ENCODE measurements around the gene CCDC43. TPM values are rescaled to one million over a fixed set of nuclear protein-coding genes. Genes with fewer than 3 reads are reported as not detected.
A peak's percentile ranks its signal among the peaks of the same experiment; 100 is the strongest.
"Not testable (repeated sequence)": the region's sequence is repeated elsewhere in the genome, so short reads cannot be mapped to it uniquely, and the experiment has no call there.

Gene CCDC43
- total RNA-seq, 1 experiment from 2014 or later: 16.0 TPM

GRCh38 chr17:44708401-44709263 is 19.1 kb upstream of the CCDC43 start, which contains the start of gene DBF4B:
DBF4B (plus strand) TSS chr17:44708665; CDS start chr17:44708821, 156 bp downstream.
- H3K27me3 ChIP-seq (ENCODE audit: control insufficient read depth, insufficient read depth, low read length): no peaks in the 10 kb centered on the region
- POLR2A ChIA-PET: no interaction called here
- intact Hi-C loops (cut with micrococcal nuclease; ENCODE audit: unreplicated experiment): no loop called here
- DNase-seq (ENCODE audit: low read depth, low spot score) (peak; percentile 47), ATAC-seq (peak; percentile 91)
- H3K27ac ChIP-seq (ENCODE audit: low read length): peak within 1 kb of the TSS; percentile 97
- peak; percentile 81 for TF ChIP-seq SIN3A (IDR thresholded peaks at IDR 0.05; ENCODE audit: borderline replicate concordance, insufficient read depth, low read depth, low read length)
- 0 out of 4 replicates have a peak, but pooled peaks of 1 of the 2 experiments have one; percentile 35 for TF ChIP-seq REST (IDR thresholded peaks at IDR 0.05; ENCODE audit: insufficient read depth in 1 of 2, low read depth in 2 of 2, low read length in 1 of 2)
- TF ChIP-seq CTCF (IDR thresholded peaks at IDR 0.05): no peak
- TF ChIP-seq TCF7L2 (IDR thresholded peaks at IDR 0.05; ENCODE audit: low read depth, low read length): peak; percentile 42; the same call in 1 of the 2 replicates
- peak; percentile 79 for TF ChIP-seq POLR2AphosphoS5 (IDR thresholded peaks at IDR 0.05; ENCODE audit: low read depth, low read length)
- CTCF ChIA-PET: interaction anchor here (0.6 kb wide), 1 partner anchor 55 kb away, joined by 5 read pairs; no protein-coding TSS in a partner anchor
- H3K36me3 ChIP-seq (ENCODE audit: control insufficient read depth, insufficient read depth, low read length): no peaks in the 10 kb centered on the region; the same call in none of the 2 replicates
- peak within 1 kb of the TSS; percentile 81 to 94 for H3K4me3 ChIP-seq (ENCODE audit: low read depth in 2 of 2, low read length in 2 of 2)
- BruUV-seq (replicated peaks): no TSS peak
- H3K4me1 ChIP-seq (ENCODE audit: control insufficient read depth, insufficient read depth, low read length): peaks cover 5% of the 10 kb centered on the region; the same call in 1 of the 2 replicates
- in situ Hi-C loops (cut with HindIII; ENCODE audit: low pct_unique_long_range_greater_than_20kb, low sequenced_read_pairs): no loop called here
- no peaks in the 10 kb centered on the region for H3K9me3 ChIP-seq (ENCODE audit: control insufficient read depth, insufficient read depth, low read depth, low read length)

- ATAC-seq (no peak), DNase-seq (ENCODE audit: low read depth, low spot score) (no peak)
- no TSS peak for BruUV-seq (replicated peaks)
- no peaks in the 10 kb centered on the region for H3K27me3 ChIP-seq (ENCODE audit: control insufficient read depth, insufficient read depth, low read length)
- H3K4me1 ChIP-seq (ENCODE audit: control insufficient read depth, insufficient read depth, low read length): peaks cover 5% of the 10 kb centered on the region; the same call in 1 of the 2 replicates
- H3K36me3 ChIP-seq (ENCODE audit: control insufficient read depth, insufficient read depth, low read length): no peaks in the 10 kb centered on the region; the same call in none of the 2 replicates
- H3K9me3 ChIP-seq (ENCODE audit: control insufficient read depth, insufficient read depth, low read depth, low read length): no peaks in the 10 kb centered on the region
- intact Hi-C loops (cut with micrococcal nuclease; ENCODE audit: unreplicated experiment) (no loop called here), in situ Hi-C loops (cut with HindIII; ENCODE audit: low pct_unique_long_range_greater_than_20kb, low sequenced_read_pairs) (no loop called here)
- TF ChIP-seq SIN3A (IDR thresholded peaks at IDR 0.05; ENCODE audit: borderline replicate concordance, insufficient read depth, low read depth, low read length) (no peak), REST (IDR thresholded peaks at IDR 0.05; ENCODE audit: insufficient read depth in 1 of 2, low read depth in 2 of 2, low read length in 1 of 2) (no peak), CTCF (IDR thresholded peaks at IDR 0.05) (no peak), POLR2AphosphoS5 (IDR thresholded peaks at IDR 0.05; ENCODE audit: low read depth, low read length) (no peak), TCF7L2 (IDR thresholded peaks at IDR 0.05; ENCODE audit: low read depth, low read length) (no peak)
- H3K4me3 ChIP-seq (ENCODE audit: low read depth in 2 of 2, low read length in 2 of 2): peak overlapping the region; percentile 81 to 94
- ChIA-PET CTCF (interaction anchor here (0.6 kb wide), 1 partner anchor 56 kb away, joined by 5 read pairs; no protein-coding TSS in a partner anchor), POLR2A (no interaction called here)
- peak overlapping the region; percentile 97 for H3K27ac ChIP-seq (ENCODE audit: low read length)
These were observed 18.3 kb upstream of the CCDC43 start for GRCh38 chr17:44707755-44708400.

- BruUV-seq (replicated peaks); CTCF ChIA-PET; H3K4me1 ChIP-seq (ENCODE audit: control insufficient read depth, insufficient read depth, low read length); H3K36me3 ChIP-seq (ENCODE audit: control insufficient read depth, insufficient read depth, low read length); in situ Hi-C loops (cut with HindIII; ENCODE audit: low pct_unique_long_range_greater_than_20kb, low sequenced_read_pairs); POLR2A ChIA-PET; H3K9me3 ChIP-seq (ENCODE audit: control insufficient read depth, insufficient read depth, low read depth, low read length); ATAC-seq; DNase-seq (ENCODE audit: low read depth, low spot score); H3K27ac ChIP-seq (ENCODE audit: low read length); H3K27me3 ChIP-seq (ENCODE audit: control insufficient read depth, insufficient read depth, low read length); intact Hi-C loops (cut with micrococcal nuclease; ENCODE audit: unreplicated experiment); H3K4me3 ChIP-seq (ENCODE audit: low read depth in 2 of 2, low read length in 2 of 2): not testable (repeated sequence)
These were observed 10.7 kb upstream of the CCDC43 start for GRCh38 chr17:44700288-44700687.
